HG02884 (cell line): ENCODE data around the gene SLC31A2.

Experiments
- ATAC-seq: cut with Tn5 transposase; IDR thresholded peaks from one replicate; pipeline ENCODE4 v1.9.1; 2021; ENCODE audit warnings: mild to moderate bottlenecking, moderate library complexity; ENCODE audit not compliant: unreplicated experiment

Gene SLC31A2

GRCh38 chr9:113184539-113184938 lies 33.7 kb downstream of the SLC31A2 start:
- no peak for ATAC-seq

- no peak for ATAC-seq
Measured at GRCh38 chr9:113185271-113185670, 34.5 kb downstream of the SLC31A2 start.

DNA sequence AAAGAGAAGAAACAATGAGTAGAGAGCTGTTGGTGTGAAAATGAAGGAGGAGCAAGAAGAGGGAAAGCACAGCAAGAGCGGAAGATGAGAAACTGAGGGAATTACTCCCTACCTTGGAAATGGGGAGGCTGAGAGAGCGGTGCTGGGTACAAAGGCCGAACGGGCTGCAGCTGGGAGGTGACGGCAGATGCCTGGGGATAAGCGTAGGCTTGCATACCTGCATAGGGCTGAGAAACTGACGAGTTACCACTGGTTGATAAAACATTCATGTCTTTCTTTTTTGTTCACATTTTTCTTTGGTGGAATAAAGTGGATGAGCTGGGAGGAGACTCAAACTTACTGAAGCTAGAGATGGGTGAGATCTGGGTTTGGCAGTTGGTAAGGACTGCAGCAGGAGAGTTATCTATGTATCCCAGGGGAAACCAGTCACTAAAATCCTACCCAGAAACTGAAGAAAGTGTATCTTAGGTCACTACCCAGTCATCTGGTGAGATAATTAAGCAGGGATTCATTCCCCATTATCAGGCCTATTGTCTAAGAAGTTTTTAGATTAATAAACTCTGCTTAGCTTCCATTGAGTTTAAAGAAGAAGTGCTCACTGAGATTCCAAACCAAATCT lies 35.4 kb downstream of the SLC31A2 start:
- no peak for ATAC-seq

DNA sequence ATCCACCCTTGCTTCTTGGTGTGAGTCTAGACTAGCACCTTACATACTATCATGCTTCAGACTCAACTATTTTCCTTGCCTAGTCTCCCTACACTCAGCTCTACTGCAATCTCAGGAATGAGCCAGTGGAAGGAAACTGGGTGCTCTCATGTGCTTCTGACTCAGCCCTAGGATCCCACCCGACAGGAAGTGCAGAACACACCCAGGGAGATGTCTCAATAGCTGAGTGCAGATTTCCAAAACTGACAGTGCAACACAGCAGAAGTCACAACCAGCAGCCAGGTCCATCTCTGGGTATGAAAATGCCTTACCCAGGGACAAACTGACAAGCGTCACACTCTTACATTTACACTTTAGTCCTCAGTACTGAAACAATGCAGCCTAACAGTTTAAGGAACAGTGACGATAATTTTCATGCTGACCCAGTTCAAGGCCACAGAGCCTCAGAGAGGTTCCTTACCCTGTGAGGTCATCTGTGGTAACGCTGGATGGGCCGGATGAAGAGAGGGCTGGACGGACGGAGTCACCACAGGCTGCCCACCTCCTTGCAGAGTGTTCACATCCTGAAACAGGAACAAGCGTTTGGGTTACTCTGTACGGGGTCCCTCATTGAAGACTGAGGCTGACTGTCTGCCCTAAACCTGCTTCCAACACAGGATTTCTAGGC lies 37.3 kb downstream of the SLC31A2 start:
- ATAC-seq, result no peak

DNA sequence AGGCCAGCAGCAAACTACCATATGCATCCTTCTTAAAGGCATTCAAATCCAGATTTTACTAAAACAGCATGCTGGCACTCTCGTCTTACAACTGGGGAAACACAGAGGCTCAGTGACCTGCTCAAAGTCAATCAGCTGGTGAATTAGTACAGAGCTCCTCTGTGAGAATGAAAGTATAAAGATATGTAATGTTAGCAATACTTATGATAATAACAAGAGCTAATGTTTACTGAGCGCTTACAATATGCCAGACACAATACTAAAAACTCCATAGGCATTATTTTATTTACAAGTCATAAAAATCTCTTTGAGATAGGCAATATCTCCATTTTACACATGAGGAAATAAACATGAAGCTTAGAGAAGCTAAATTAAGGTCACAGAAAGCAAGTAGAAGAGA lies 41.6 kb downstream of the SLC31A2 start:
- no peak for ATAC-seq

GRCh38 chr9:113199683-113200329 lies 49.0 kb downstream of the SLC31A2 start:
- ATAC-seq, result no peak

DNA sequence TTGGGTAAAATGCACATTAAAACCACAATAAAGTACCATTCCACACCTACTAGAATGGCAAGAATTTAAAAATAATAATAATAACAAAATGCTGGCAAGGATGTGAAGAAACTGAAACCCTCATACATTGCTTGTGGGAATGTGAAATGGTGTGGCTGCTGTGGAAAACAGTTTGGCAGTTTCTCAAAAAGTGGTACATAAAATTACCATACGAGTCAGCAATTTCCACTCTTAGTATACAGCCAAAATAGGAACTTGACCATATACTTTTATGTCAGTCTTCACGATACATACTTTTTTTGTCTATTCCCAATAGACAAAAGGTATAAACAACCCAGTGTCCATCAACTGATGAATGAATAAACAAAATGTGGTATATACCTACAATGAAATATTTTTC lies 54.6 kb downstream of the SLC31A2 start:
- no peak for ATAC-seq

GRCh38 chr9:113205861-113206260 lies 55.1 kb downstream of the SLC31A2 start:
- ATAC-seq, result no peak

DNA sequence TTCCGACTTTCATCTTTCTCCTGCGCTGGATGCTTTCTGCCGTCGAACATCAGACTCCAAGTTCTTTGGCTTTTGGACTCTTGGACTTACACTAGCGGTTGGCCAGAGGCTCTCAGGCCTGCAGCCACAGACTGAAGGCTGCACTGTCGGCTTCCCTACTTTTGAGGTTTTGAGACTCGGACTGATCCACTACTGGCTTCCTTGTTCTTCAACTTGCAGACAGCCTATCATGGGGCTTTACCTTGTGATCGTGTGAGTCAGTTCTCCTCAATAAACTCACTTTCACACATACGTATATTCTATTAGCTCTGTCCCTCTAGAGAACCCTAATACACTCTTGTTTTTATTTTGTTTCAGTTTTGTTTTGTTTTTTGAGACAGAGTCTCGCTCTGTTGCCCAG lies 60.0 kb downstream of the SLC31A2 start:
- ATAC-seq, result no peak
